ENCODE results near the gene RAX2.

Gene RAX2

DNA sequence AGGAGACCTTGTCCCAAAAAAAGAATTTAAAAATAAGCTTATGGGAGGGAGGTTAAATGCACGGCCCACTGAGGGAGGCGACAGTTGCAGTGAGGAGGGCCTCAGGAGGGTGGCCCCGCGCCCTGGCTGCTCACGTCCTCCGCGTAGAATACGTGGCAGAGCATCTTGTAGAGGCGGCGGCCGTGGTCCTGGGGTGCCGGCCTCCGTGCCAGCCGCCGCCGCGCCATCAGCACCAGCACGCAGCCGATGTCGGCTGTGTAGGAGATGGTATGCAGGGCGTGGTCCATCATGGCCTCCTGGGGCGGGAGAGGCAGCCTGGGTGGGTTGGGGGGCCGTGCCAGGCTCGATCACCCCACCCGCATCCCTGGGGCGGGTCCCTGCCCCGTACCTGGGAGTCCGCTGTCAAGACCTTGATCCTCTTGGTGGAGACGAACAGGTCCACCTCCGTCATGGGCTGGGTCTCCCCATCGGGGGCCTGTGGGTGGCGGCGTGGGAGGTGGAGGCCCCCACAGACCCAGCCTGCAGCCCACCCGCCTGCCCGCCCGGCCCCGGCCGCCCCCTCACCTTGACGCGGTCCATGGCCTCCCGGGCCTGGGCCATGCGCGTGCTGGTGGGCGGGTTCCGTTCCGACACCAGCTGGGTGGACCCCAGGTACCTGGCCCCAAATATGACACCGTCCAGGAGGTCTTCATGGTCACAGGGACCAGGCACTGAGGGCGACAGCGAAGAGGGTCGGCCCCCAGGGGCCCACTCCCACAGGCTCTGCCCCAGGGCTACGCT lies 18.2 kb downstream of the RAX2 start:
- DNase-seq: no peak
- Histone ChIP-seq H3K9ac (ENCODE audit: low read length) (no peak overlapping the region), H3K27ac (ENCODE audit: low read length) (no peak overlapping the region), H3K36me3 (replicated peaks; ENCODE audit: insufficient read depth, low read length) (no peaks in the 10 kb centered on the region), H3K9me2 (replicated peaks; ENCODE audit: insufficient read depth, low read length) (no peaks in the 10 kb centered on the region), H3K4me1 (ENCODE audit: low read length) (no peaks in the 10 kb centered on the region), H4K20me1 (ENCODE audit: insufficient read depth, low read length) (no peaks in the 10 kb centered on the region), H3K4me2 (ENCODE audit: low read depth, low read length) (no peak overlapping the region), H3K79me2 (ENCODE audit: low read length) (no peaks in the 10 kb centered on the region), H3K27me3 (replicated peaks; ENCODE audit: insufficient read depth, low read length) (no peaks in the 10 kb centered on the region), H2AFZ (ENCODE audit: low read length) (no peak overlapping the region), H3K4me3 (ENCODE audit: low read length) (no peak overlapping the region), H3F3A (ENCODE audit: insufficient read depth, low read length) (no peaks in the 10 kb centered on the region), H3K9me3 (replicated peaks; ENCODE audit: insufficient read depth, low read length) (no peaks in the 10 kb centered on the region)
- TF ChIP-seq, protein P1, sequence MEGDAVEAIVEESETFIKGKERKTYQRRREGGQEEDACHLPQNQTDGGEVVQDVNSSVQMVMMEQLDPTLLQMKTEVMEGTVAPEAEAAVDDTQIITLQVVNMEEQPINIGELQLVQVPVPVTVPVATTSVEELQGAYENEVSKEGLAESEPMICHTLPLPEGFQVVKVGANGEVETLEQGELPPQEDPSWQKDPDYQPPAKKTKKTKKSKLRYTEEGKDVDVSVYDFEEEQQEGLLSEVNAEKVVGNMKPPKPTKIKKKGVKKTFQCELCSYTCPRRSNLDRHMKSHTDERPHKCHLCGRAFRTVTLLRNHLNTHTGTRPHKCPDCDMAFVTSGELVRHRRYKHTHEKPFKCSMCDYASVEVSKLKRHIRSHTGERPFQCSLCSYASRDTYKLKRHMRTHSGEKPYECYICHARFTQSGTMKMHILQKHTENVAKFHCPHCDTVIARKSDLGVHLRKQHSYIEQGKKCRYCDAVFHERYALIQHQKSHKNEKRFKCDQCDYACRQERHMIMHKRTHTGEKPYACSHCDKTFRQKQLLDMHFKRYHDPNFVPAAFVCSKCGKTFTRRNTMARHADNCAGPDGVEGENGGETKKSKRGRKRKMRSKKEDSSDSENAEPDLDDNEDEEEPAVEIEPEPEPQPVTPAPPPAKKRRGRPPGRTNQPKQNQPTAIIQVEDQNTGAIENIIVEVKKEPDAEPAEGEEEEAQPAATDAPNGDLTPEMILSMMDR (IDR thresholded peaks at IDR 0.05; ENCODE audit: low read length): no peak
- TF ChIP-seq EZH2 (optimal IDR thresholded peaks at IDR 0.05; ENCODE audit: low read depth, low read length): no peak
- no peak for TF ChIP-seq EZH2phosphoT487 (IDR thresholded peaks at IDR 0.05; ENCODE audit: low read length)

DNA sequence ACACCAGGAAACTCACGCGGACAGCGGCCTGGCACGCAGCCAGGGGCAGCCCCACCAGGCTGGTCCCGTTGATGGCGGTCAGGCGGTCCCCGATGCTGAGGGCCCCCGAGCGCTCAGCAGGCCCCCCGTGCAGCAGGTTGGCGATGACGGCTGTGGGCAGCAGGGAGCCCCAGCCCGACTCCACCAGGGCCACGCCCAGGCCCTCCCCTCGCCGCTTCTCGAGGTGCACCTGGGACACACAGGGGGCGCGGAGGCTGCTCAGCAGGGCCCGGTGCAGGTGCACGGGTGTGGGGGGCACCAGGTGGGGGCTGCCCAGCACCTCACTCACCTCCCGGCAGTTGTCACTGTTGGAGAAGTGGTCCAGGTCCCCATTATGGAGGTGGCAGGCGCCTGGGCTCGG lies 19.5 kb downstream of the RAX2 start:
- no peaks in the 10 kb centered on the region for H3K36me3 ChIP-seq (replicated peaks; ENCODE audit: insufficient read depth, low read length)
- DNase-seq: no peak

DNA sequence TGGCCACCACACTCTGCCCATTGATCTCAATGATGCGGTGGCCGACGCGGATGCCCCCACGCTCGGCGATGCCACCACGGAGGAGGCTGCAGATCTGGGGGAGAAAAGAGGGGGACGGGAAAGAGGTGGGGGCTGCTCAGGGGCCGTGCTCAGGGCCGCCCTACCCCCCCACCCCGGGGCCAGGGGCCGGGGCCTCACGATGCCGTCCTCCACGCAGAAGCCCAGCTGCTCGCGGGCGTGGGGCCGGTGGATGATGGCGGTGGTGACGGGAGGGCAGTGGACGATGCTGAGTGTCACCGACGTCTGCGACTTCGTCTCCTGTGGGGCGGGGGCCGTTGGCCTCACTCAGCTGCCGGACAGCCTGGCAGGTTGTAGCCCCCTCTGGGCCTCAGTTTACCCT lies 20.8 kb downstream of the RAX2 start:
- Histone ChIP-seq H3K9me3 (replicated peaks; ENCODE audit: insufficient read depth, low read length) (no peaks in the 10 kb centered on the region), H3K9me2 (replicated peaks; ENCODE audit: insufficient read depth, low read length) (no peaks in the 10 kb centered on the region), H3K9ac (ENCODE audit: low read length) (no peak overlapping the region), H2AFZ (ENCODE audit: low read length) (no peak overlapping the region), H4K20me1 (ENCODE audit: insufficient read depth, low read length) (no peaks in the 10 kb centered on the region), H3K27ac (ENCODE audit: low read length) (no peak overlapping the region), H3K4me1 (ENCODE audit: low read length) (no peaks in the 10 kb centered on the region), H3F3A (ENCODE audit: insufficient read depth, low read length) (no peaks in the 10 kb centered on the region), H3K79me2 (ENCODE audit: low read length) (no peaks in the 10 kb centered on the region), H3K36me3 (replicated peaks; ENCODE audit: insufficient read depth, low read length) (no peaks in the 10 kb centered on the region), H3K4me3 (ENCODE audit: low read length) (no peak overlapping the region), H3K4me2 (ENCODE audit: low read depth, low read length) (no peak overlapping the region), H3K27me3 (replicated peaks; ENCODE audit: insufficient read depth, low read length) (no peaks in the 10 kb centered on the region)
- TF ChIP-seq, protein P1 (IDR thresholded peaks at IDR 0.05; ENCODE audit: low read length): no peak
- no peak for TF ChIP-seq EZH2 (optimal IDR thresholded peaks at IDR 0.05; ENCODE audit: low read depth, low read length)
- no peak for TF ChIP-seq EZH2phosphoT487 (IDR thresholded peaks at IDR 0.05; ENCODE audit: low read length)
- DNase-seq: no peak

More for the DNA sequence above, 19.5 kb downstream of the RAX2 start:
- H3K9me3 ChIP-seq (replicated peaks; ENCODE audit: insufficient read depth, low read length): no peaks in the 10 kb centered on the region
- no peaks in the 10 kb centered on the region for H4K20me1 ChIP-seq (ENCODE audit: insufficient read depth, low read length)
- H3K9me2 ChIP-seq (replicated peaks; ENCODE audit: insufficient read depth, low read length): no peaks in the 10 kb centered on the region
- no peak overlapping the region for H3K4me2 ChIP-seq (ENCODE audit: low read depth, low read length)
- H3K4me3 ChIP-seq (ENCODE audit: low read length): no peak overlapping the region
- H2AFZ ChIP-seq (ENCODE audit: low read length): no peak overlapping the region
- H3K79me2 ChIP-seq (ENCODE audit: low read length): no peaks in the 10 kb centered on the region
- no peaks in the 10 kb centered on the region for H3F3A ChIP-seq (ENCODE audit: insufficient read depth, low read length)
- H3K27ac ChIP-seq (ENCODE audit: low read length): no peak overlapping the region
- H3K9ac ChIP-seq (ENCODE audit: low read length): no peak overlapping the region
- no peak for TF ChIP-seq EZH2phosphoT487 (IDR thresholded peaks at IDR 0.05; ENCODE audit: low read length)
- TF ChIP-seq, protein P1 (IDR thresholded peaks at IDR 0.05; ENCODE audit: low read length): no peak
- no peak for TF ChIP-seq EZH2 (optimal IDR thresholded peaks at IDR 0.05; ENCODE audit: low read depth, low read length)
- H3K4me1 ChIP-seq (ENCODE audit: low read length): no peaks in the 10 kb centered on the region
- no peaks in the 10 kb centered on the region for H3K27me3 ChIP-seq (replicated peaks; ENCODE audit: insufficient read depth, low read length)
